Stimulated activated CD4-positive, alpha-beta T cell treated with anti-CD3 and anti-CD28 coated beads, Interleukin-1b, Interleukin-23, amount 100 ng/mL, for 1 hour (primary cell): ENCODE measurements around the gene PRAC2.
A peak's percentile ranks its signal among the peaks of the same experiment; 100 is the strongest.

Source experiments
- DNase-seq, 2 donors: peaks; one replicate each; pipeline ENCODE4 v3.0.0-alpha.2; 2020; ENCODE audit warnings: low read depth in 2 of 2

The PRAC2 gene

GRCh38 chr17:48720266-48721008 is 2.5 kb upstream of the PRAC2 start:
- no peak for DNase-seq

GRCh38 chr17:48721009-48721402 is 2.0 kb upstream of the PRAC2 start:
- no peak for DNase-seq

GRCh38 chr17:48722201-48722907 is 631 bp upstream of the PRAC2 start, which contains the start of gene PRAC1:
PRAC1 (minus strand) TSS chr17:48722518; CDS start chr17:48722392, 126 bp downstream.
- no peak for DNase-seq

DNA sequence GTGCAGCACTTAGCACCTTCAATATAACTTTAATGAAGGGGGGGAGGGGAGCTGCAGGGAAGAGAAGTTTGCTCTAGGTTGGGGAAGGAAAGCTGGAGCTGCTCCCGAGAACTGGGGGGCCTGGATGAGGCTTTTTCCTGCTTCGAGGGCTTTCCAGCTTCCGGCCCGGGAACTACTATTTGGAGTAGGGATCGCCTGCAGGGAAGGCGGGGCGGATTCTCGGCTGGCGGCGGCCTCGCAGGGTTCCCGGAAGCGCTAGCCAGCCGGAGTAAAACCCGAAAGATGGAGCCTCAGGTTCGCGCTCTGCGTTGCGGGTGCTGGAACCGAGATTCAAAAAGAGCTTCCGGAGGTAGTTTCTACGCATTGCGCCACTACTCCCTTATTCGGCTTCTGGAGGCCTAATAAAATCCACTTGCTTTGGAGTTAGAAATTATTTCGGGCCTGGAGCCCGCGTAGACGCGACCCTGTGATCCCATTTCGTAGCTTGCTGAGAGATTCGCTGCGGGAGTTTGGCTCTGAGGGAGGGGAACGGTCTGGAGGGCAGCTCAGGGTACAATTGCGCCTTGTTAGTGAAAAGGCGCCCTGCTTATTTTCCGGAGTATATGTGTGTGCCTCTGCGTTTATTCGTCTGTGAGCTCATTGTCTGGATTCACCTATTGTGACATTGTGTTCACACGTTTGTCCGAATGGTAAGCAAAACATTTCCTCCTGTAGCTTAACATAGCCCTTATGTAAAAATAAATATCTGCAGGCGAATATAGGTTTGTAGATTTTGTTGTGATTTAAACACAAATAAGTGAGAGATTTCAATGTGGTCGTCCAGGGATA is 652 bp downstream of the PRAC2 start:
- DNase-seq, result no peak

- peak; percentile 38 to 66 for DNase-seq
Measured at GRCh38 chr17:48724251-48725003, 1.4 kb downstream of the PRAC2 start.

DNA sequence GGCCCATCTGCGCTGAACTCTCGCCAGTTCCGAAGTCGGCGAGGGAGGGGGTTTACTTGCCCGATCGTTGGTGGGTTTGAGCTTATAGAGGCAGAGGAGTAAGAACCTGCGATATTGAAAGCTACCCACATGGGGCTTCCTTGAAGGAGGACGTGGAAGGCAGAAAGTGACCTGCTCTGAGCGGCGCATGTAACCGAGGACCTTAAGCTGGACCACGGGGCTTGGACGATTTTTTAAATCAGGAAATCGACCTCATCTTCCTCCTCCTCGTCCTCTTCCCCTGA is 2.0 kb downstream of the PRAC2 start:
- no peak for DNase-seq

DNA sequence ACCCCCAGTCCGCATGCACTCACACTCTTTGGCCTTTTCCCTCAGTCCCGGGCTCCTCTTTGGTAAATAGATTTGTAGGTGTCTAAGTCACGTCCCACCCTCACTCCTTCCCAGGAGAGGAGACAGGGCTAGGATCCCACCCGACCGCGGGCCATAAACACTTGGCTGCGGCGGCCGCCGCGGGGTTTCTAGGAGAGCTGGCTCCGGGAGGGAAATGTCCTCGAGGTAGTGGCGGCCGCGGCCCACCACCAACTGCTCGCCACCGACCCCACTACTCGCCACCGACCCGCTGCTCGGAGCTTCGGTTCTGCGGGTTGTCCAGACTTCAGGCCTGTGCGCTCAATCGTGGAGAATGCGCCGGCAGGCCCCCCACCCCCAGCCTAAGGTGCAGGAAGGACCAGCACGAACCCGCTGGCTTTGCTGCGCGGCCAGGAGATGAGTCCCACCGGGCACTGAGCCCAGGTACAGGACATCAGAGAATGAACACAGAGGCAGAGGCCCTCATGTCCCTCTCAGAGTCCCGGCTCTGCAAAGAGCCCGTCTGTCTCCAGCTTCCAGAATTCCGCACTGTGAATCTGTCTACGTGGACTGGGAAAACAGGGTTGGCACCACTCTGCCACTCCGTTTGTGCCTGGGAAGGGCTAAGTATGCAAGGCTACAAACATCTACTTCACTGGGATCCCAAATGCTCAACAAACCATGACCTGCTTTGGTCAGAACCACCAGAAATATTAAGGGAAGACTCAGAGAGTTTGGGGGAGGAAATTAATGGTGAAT is 2.5 kb downstream of the PRAC2 start:
- no peak for DNase-seq

DNA sequence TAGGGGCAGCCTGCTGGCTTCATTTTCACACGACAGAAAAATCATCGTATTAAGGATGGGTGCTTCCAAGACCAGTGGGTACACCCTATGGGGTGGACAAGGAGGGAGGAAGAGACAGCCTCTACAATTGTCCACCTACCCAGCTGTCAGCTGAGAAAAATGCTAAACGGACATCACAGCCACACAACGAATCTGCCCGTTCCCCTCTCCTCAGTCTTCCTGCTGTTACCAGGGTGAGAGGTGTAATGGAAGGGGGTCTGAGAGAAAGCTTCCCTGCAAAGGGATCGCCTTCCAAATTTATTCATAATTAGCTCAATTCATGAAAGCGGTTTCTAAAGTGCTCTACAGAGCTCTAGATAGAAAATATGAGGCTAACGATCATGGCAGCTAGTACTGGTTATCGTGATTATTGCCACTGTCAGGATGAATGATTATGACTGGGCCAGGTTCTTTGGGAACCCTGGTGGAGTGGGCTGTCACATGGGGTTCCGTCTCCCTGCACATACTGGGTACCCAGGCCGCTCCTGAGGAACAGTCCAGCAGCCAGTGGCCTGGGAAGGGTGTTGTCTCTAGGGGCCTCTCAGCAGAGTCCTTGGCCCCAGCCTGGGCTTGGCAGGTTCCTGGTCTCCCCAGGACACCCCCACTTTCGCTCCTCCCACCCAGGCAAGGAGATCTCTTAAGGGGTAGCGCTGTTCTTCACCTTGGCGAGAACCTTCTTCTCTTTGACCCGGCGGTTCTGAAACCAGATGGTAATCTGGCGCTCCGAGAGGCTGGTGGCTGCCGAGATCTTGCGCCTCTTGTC is 3.3 kb downstream of the PRAC2 start:
- DNase-seq, result no peak

DNA sequence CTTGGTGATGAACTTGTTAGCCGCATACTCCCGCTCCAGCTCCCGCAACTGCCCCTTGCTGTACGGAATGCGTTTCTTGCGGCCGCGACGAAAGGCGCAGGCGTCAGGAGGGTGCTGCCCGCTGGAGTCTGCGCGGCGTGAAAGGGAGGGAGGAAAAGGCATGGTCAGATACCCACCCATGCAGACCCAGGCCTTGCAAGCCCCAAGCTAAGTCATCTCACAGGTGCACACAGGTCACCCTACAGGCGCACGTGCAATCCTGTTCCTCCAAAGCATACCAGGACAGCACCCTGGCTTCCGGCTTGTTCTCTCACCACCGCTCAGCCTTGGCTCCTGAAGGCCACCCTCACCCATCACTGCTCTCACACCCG is 3.9 kb downstream of the PRAC2 start:
- DNase-seq, result no peak

- DNase-seq, result no peak
Measured at GRCh38 chr17:48727415-48728175, 4.6 kb downstream of the PRAC2 start.

GRCh38 chr17:48728232-48729231 is 5.5 kb downstream of the PRAC2 start, which contains the start of gene HOXB13:
HOXB13 (minus strand) TSS chr17:48728750; CDS start chr17:48728593, 157 bp downstream.
- DNase-seq, result no peak

GRCh38 chr17:48729335-48730239 is 6.6 kb downstream of the PRAC2 start:
- DNase-seq, result no peak

DNA sequence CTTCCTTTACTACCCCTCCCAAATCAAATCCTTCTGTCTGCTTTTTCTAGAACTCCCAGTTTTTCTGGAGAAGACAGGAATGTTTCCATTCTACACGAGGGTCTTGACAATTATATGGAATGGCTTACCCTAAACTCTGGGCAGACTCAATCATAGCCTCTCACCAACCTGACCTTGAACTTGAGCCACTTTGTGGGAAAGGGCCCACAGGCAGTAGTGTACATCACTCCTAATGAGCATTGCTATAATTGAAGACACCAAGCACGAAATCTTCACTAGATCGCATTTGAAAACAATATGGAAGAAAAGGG is 7.2 kb downstream of the PRAC2 start:
- no peak for DNase-seq

DNA sequence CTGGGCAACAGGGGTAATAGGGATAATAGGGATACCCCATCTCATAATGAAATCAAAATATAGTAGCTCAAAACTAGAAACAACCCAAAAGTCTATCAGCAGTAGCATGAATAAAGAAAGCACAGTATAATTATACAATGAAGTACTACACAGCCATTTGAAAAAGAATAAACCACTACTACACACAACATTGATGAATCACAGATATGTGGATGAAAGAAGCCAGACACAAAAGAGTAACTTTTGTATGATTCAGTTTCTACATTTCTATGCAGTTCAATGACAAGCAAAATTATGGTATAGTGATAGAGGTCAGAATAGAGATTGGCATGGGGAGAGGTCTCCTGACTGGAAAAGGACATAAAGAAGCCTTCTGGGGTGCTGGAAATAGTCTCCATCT is 8.4 kb downstream of the PRAC2 start:
- DNase-seq, result no peak

DNA sequence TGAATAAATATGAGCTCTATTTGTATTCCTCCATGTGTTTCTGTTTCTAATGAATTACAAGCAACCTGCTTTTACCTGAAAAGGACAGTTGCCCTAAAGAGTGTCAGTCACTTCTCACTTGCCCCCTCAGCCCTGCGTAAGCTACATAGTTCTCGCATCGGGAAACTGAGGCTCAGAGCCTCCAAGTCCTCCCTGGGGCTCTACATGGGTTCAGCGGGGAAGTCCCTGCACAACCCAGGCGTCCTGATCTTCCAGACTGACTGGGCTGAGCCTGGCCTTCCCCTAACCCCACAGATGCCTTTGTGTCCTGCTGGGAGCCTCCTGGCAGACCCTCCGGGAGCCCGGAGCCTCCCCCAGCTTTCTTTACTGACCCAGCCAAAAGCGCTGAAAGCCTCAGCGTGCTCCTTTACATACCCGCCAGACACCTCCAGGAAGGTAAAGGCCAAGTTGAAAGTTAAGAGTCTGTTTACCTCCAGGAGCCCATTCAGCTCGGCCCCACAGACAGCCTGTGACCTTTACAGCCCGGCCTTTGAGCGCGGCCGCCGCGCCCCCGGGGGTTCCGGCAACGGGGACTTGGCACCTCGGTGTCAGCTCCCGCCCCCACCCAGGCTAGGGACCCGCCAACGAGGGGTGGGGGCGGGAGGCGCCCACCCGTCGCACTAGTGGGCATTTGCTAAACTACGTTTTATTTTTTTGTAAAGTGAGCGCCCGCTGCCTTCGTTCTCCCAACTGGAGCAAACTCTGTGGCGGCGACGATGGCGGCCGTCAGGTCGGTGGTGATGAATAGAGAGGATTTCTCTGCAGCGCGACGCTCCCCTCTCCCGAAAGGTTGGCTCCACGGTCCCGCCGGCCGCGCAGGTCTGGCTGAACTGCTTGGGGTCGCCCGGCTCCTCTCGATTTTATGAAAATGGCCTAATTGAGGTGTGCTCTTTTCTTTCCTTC is 10.0 kb downstream of the PRAC2 start:
- DNase-seq, result no peak

- DNase-seq, result no peak
Measured at GRCh38 chr17:48733632-48734328, 10.8 kb downstream of the PRAC2 start.
